OCI-LY3 (cell line): ENCODE measurements around the gene ADPRS.

Experiments used
- H2AFZ ChIP-seq: fragments of 200-600, 300-600 bp; shearing (Covaris generic); 2 replicates; pipeline ENCODE4 v1.6.0; 2014; ENCODE audit warnings: antibody characterized with exemption, low read depth, low read length
- H3K27ac ChIP-seq: fragments of 200-600, 300-600 bp; sonication (generic); 2 replicates; pipeline ENCODE4 v1.5.1; 2014; ENCODE audit warnings: mild to moderate bottlenecking, low read length, moderate library complexity, mixed read lengths
- H3K27me3 ChIP-seq: fragments of 200-600, 300-600 bp; sonication (generic); 2 replicates; pipeline ENCODE4 v1.6.1; 2014; ENCODE audit warnings: low read depth, low read length, mixed read lengths
- H3K36me3 ChIP-seq: fragments of 200-600, 300-600 bp; sonication (generic); replicated peaks from 2 replicates; pipeline ENCODE3; 2014; ENCODE audit warnings: low read depth, low read length, mixed read lengths
- H3K4me1 ChIP-seq: fragments of 300-600, 200-600 bp; sonication (generic); 2 replicates; pipeline ENCODE4 v1.6.1; 2014; ENCODE audit warnings: low read length, mixed read lengths
- H3K4me2 ChIP-seq: fragments of 200-600, 300-600 bp; sonication (generic); 2 replicates; pipeline ENCODE4 v1.6.1; 2014; ENCODE audit warnings: low read length, mixed read lengths
- H3K4me3 ChIP-seq: fragments of 300-600, 200-600 bp; sonication (generic); 2 replicates; pipeline ENCODE4 v1.5.1; 2014; ENCODE audit warnings: antibody characterized with exemption, mild to moderate bottlenecking, low read length, moderate library complexity
- H3K79me2 ChIP-seq: fragments of 300-600, 200-600 bp; shearing (Covaris generic); 2 replicates; pipeline ENCODE4 v1.6.1; 2014; ENCODE audit warnings: mild to moderate bottlenecking, low read length, mixed read lengths
- H3K9ac ChIP-seq: fragments of 300-600, 200-600 bp; shearing (Covaris generic); 2 replicates; pipeline ENCODE4 v1.6.0; 2014; ENCODE audit warnings: mild to moderate bottlenecking, low read length, moderate library complexity
- H3K9me3 ChIP-seq: fragments of 200-600, 300-600 bp; shearing (Covaris generic); 2 replicates; pipeline ENCODE4 v1.6.1; 2014; ENCODE audit warnings: low read length, mixed read lengths; ENCODE audit not compliant: insufficient read depth
- H4K20me1 ChIP-seq: fragments of 200-600, 300-600 bp; sonication (generic); 2 replicates; pipeline ENCODE4 v1.6.1; 2016; ENCODE audit warnings: low read length, mixed read lengths; ENCODE audit not compliant: insufficient read depth
- CTCF ChIP-seq: fragments of 200-600, 300-600 bp; sonication (generic); IDR thresholded peaks from 2 replicates; pipeline ENCODE4 v1.5.1; 2014; ENCODE audit warnings: antibody characterized with exemption, low read length, low read depth
- EZH2phosphoT487 ChIP-seq: fragments of 200-600 bp; shearing (Covaris generic); IDR thresholded peaks from 2 replicates; pipeline ENCODE4 v1.6.1; 2018; ENCODE audit warnings: antibody characterized with exemption, mixed run types, low read depth

ADPRS gene

GRCh38 chr1:36108314-36108713 is 19.6 kb downstream of the ADPRS start:
- no peak overlapping the region for H3K27ac ChIP-seq
- no peak overlapping the region for H3K4me3 ChIP-seq
- H3K9ac ChIP-seq: no peak overlapping the region
- no peaks in the 10 kb centered on the region for H3K79me2 ChIP-seq
- TF ChIP-seq CTCF: no peak
- no peak for TF ChIP-seq EZH2phosphoT487
- no peaks in the 10 kb centered on the region for H3K36me3 ChIP-seq
- no peak overlapping the region for H2AFZ ChIP-seq
- no peak overlapping the region for H3K4me2 ChIP-seq
- no peaks in the 10 kb centered on the region for H4K20me1 ChIP-seq
- no peaks in the 10 kb centered on the region for H3K9me3 ChIP-seq
- H3K27me3 ChIP-seq: no peaks in the 10 kb centered on the region
- H3K4me1 ChIP-seq: no peaks in the 10 kb centered on the region

GRCh38 chr1:36109041-36109679 is 20.5 kb downstream of the ADPRS start:
- H3K27me3 ChIP-seq: no peaks in the 10 kb centered on the region
- no peak overlapping the region for H2AFZ ChIP-seq

GRCh38 chr1:36111151-36111550 is 22.5 kb downstream of the ADPRS start:
- TF ChIP-seq CTCF (no peak), EZH2phosphoT487 (no peak)

More at GRCh38 chr1:36109041-36109679, 20.5 kb downstream of the ADPRS start:
- Histone ChIP-seq H3K4me1 (no peaks in the 10 kb centered on the region), H3K36me3 (no peaks in the 10 kb centered on the region), H4K20me1 (no peaks in the 10 kb centered on the region), H3K9me3 (no peaks in the 10 kb centered on the region), H3K27ac (no peak overlapping the region), H3K79me2 (no peaks in the 10 kb centered on the region), H3K4me2 (no peak overlapping the region), H3K9ac (no peak overlapping the region), H3K4me3 (no peak overlapping the region)
- TF ChIP-seq EZH2phosphoT487 (no peak), CTCF (no peak)

GRCh38 chr1:36112823-36113222 is 24.1 kb downstream of the ADPRS start:
- Histone ChIP-seq H3K9me3 (no peaks in the 10 kb centered on the region), H3K79me2 (no peaks in the 10 kb centered on the region), H3K27ac (no peak overlapping the region), H3K4me2 (no peak overlapping the region), H3K27me3 (no peaks in the 10 kb centered on the region), H3K4me1 (peaks cover 9% of the 10 kb centered on the region), H2AFZ (no peak overlapping the region), H3K36me3 (no peaks in the 10 kb centered on the region), H3K4me3 (no peak overlapping the region), H3K9ac (no peak overlapping the region), H4K20me1 (no peaks in the 10 kb centered on the region)
- TF ChIP-seq CTCF (no peak), EZH2phosphoT487 (no peak)

More at GRCh38 chr1:36111151-36111550, 22.5 kb downstream of the ADPRS start:
- H3K4me1 ChIP-seq: peaks cover 6% of the 10 kb centered on the region
- no peak overlapping the region for H3K9ac ChIP-seq
- H3K27me3 ChIP-seq: no peaks in the 10 kb centered on the region
- H3K4me3 ChIP-seq: no peak overlapping the region
- no peaks in the 10 kb centered on the region for H3K36me3 ChIP-seq
- H3K9me3 ChIP-seq: no peaks in the 10 kb centered on the region
- no peak overlapping the region for H3K27ac ChIP-seq
- no peak overlapping the region for H3K4me2 ChIP-seq
- no peaks in the 10 kb centered on the region for H4K20me1 ChIP-seq
- H2AFZ ChIP-seq: no peak overlapping the region
- no peaks in the 10 kb centered on the region for H3K79me2 ChIP-seq
